ENCODE measurements around the gene FCHO1.
A peak's percentile ranks its signal among the peaks of the same experiment; 100 is the strongest.
"Not testable (repeated sequence)": the region's sequence is repeated elsewhere in the genome, so short reads cannot be mapped to it uniquely, and the experiment has no call there.

FCHO1 gene

DNA sequence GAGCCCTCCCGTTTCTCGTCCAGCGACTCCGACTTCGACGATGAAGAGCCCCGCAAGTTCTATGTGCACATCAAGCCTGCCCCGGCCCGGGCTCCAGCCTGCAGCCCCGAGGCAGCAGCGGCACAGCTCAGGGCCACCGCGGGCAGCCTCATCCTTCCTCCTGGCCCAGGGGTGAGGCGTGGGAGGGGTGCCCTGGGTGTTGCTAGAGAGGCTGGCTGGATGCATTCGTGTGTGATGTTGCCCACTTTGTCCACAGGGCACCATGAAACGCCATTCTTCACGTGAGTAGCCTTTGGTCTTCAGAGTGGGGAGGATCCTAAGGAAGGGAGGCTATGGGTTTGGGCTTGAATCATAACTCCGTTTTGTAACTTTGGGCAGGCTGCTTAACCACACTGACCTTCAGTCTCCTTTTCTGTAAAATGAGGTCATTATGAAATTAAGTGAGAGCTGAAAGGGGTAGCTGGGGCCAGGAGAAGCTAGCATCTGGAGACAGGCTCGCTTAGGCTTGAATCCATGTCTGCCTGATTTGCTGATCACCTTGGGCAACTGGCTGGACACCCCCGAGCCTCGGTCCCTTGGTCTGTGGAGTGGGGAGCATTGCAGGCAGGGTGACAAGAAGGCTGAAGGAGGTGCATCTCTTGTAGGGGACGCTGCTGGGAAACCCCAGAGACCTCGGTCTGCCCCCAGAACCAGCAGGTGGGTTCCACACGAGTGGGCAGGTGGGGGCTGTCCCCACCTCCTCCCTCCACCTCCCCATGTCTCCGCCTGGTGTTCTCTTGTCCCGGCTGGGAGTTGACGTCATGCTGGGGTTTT is 24.9 kb downstream of the FCHO1 start:
- TF ChIP-seq, protein P1, sequence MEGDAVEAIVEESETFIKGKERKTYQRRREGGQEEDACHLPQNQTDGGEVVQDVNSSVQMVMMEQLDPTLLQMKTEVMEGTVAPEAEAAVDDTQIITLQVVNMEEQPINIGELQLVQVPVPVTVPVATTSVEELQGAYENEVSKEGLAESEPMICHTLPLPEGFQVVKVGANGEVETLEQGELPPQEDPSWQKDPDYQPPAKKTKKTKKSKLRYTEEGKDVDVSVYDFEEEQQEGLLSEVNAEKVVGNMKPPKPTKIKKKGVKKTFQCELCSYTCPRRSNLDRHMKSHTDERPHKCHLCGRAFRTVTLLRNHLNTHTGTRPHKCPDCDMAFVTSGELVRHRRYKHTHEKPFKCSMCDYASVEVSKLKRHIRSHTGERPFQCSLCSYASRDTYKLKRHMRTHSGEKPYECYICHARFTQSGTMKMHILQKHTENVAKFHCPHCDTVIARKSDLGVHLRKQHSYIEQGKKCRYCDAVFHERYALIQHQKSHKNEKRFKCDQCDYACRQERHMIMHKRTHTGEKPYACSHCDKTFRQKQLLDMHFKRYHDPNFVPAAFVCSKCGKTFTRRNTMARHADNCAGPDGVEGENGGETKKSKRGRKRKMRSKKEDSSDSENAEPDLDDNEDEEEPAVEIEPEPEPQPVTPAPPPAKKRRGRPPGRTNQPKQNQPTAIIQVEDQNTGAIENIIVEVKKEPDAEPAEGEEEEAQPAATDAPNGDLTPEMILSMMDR (IDR thresholded peaks at IDR 0.05): no peak
- peaks cover 0 to 57% of the 10 kb centered on the region in 2 donors for H3K27me3 ChIP-seq
- no peak for DNase-seq
- peaks cover 0 to 17% (median 7%) of the 10 kb centered on the region in 4 donors for H3K4me1 ChIP-seq
- no peaks in the 10 kb centered on the region for H3K9me3 ChIP-seq
- intact Hi-C loops (cut with DNase I; ENCODE audit: low total_unique reads): no loop called here
- H3K27ac ChIP-seq: no peak overlapping the region
- H3K36me3 ChIP-seq: no peaks in the 10 kb centered on the region
- H3K4me3 ChIP-seq: no peak overlapping the region

DNA sequence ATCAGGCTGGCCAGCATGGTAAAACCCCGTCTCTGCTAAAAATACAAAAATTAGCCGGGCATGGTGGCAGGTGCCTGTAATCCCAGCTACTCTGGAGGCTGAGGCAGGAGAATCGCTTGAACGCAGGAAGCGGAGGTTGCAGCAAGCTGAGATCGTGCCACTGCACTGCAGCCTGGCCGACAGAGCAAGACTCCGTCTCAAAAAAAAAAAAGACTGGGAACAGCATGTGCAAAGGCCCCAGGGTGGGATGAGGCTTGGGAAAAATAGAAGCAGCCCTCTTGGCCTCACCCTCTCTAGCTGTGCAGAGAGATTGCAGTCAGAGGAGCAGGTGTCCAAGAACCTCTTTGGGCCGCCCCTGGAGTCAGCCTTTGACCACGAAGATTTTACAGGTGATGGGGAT is 26.6 kb downstream of the FCHO1 start:
- peaks cover 0 to 70% of the 10 kb centered on the region in 2 donors for H3K27me3 ChIP-seq
- H3K36me3 ChIP-seq; H3K9me3 ChIP-seq; DNase-seq; H3K27ac ChIP-seq; intact Hi-C loops (cut with DNase I; ENCODE audit: low total_unique reads); H3K4me3 ChIP-seq: not testable (repeated sequence)
- H3K4me1 ChIP-seq: peaks cover 0 to 17% (median 7%) of the 10 kb centered on the region in 4 donors

DNA sequence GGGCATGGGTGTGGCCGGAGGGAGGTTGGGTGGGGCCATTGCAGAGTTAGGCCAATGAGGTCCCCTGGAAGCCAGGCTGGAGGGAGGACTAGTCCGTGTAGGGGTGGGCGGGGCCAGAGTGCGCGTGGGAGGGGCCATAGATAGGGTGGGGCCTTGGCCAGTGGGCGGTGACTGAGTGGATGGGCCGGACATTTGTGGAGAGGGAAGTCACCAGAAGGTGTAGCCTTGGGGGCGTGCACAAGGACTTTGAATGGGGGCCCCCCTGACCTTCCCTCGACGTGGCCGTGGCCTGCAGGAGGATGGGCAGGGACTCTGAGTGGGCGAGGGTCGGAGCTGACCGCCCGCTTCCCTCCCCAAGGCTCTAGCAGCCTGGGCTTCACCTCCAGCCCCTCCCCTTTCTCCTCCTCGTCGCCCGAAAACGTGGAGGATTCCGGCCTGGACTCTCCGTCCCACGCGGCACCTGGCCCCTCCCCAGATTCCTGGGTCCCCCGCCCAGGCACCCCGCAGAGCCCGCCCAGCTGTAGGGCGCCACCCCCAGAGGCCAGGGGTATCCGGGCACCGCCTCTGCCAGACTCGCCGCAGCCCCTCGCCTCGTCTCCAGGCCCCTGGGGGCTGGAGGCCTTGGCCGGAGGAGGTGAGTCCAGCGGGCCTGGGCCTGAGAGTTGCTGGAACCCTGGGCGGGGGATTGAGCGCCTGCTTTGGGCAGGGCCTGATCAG is 27.1 kb downstream of the FCHO1 start:
- TF ChIP-seq, protein P1 (IDR thresholded peaks at IDR 0.05): no peak
- peaks cover 0 to 70% of the 10 kb centered on the region in 2 donors for H3K27me3 ChIP-seq
- DNase-seq: peak; percentile 42 to 73
- no peaks in the 10 kb centered on the region for H3K36me3 ChIP-seq
- H3K9me3 ChIP-seq: no peaks in the 10 kb centered on the region
- peak overlapping the region in 1 of 2 donors; percentile 24 for H3K4me3 ChIP-seq
- H3K4me1 ChIP-seq: peaks cover 0 to 17% (median 7%) of the 10 kb centered on the region in 4 donors
- H3K27ac ChIP-seq: no peak overlapping the region
- intact Hi-C loops (cut with DNase I; ENCODE audit: low total_unique reads): no loop called here

DNA sequence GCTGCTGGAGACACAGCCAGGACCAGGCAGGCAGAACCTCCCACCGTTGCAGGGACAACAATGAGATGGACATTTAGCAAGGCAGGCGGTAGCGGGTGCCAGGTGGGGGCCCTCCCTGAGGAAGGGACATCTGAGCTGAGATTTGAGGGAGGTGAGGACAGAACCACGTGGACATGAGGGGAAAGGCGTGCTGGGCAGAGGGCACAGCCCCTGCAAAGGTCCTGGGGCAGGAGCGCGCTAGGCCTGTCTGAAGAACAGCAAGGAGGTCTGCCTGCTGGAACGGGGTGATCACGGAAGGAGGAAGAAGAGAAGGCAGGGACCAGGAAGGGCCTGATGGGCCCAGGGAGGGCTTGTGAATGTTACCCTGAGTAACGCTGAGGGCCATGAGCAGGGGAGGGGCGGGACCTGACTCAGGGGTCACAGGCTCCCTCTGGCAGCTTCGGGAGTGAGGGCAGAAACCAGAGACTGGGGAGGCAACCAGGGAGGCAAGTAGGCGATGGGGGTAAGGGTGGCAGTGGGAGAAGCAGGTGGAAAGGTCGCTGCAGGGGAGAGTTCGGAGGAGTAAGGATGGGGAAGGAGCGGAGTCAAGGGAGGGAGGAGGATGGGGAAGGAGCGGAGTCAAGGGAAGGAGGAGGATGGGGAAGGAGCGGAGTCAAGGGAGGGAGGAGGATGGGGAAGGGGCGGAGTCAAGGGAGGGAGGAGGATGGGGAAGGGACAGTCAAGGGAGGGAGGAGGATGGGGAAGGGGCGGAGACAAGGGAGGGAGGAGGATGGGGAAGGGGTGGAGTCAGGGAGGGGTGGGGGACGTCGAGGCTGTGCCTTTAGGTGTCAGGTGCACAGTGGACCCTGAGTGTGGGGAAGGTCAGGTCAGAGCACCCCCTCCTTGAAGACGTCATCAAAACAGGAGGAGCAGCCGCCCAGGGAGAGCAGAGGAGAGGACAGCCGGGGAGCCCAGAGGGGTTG is 28.0 kb downstream of the FCHO1 start:
- H3K9me3 ChIP-seq: no peaks in the 10 kb centered on the region
- TF ChIP-seq, protein P1 (IDR thresholded peaks at IDR 0.05): no peak
- DNase-seq: peak; percentile 58 to 70
- intact Hi-C loops (cut with DNase I; ENCODE audit: low total_unique reads): no loop called here
- peaks cover 0 to 75% of the 10 kb centered on the region in 2 donors for H3K27me3 ChIP-seq
- no peak overlapping the region for H3K27ac ChIP-seq
- no peaks in the 10 kb centered on the region for H3K36me3 ChIP-seq
- peak overlapping the region in 1 of 2 donors; percentile 24 for H3K4me3 ChIP-seq
- peaks cover 0 to 17% (median 9%) of the 10 kb centered on the region in 4 donors for H3K4me1 ChIP-seq

DNA sequence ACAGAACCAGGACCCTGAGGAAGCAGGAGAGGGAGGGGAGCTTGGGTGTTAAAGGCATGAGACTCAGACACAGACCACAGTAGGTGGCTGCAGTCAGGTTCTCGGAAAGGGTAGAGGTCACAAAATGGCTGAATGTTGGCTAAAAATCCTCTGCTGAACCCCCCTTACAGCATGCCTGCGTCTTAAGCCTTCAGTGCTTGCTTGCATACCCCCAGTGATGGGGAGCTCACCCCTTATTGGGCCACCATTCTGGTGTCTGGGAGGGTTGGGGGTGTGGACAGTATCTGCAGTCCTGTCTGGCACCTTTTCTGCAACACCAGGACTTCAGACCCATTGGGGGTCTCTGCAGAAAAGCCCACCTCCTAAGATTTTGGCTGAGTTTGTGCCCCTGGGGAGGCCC is 29.5 kb downstream of the FCHO1 start:
- H3K36me3 ChIP-seq: no peaks in the 10 kb centered on the region
- H3K4me3 ChIP-seq: no peak overlapping the region
- no peak for DNase-seq
- no peaks in the 10 kb centered on the region for H3K9me3 ChIP-seq
- intact Hi-C loops (cut with DNase I; ENCODE audit: low total_unique reads): no loop called here
- no peak overlapping the region for H3K27ac ChIP-seq
- TF ChIP-seq, protein P1 (IDR thresholded peaks at IDR 0.05): no peak
- H3K27me3 ChIP-seq: peaks cover 0 to 74% of the 10 kb centered on the region in 2 donors
- peaks cover 0 to 17% (median 9%) of the 10 kb centered on the region in 4 donors for H3K4me1 ChIP-seq

DNA sequence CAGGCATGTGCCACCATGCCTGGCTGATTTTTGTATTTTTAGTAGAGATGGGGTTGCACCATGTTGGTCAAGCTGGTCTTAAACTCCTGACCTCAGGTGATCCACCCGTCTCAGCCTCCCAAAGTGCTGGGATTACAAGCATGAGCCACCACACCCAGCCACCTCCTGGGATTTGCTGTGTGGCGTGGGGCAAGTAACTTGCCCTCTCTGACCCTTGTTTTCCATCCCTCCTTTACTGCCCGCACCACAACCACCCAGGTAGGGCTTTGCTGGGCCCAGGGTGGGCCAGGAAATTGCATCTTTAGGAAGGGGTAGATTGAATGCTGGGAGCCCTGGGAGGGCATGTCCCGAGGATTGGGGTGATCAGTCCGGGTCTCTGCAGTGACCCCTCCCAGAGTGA is 32.4 kb downstream of the FCHO1 start:
- H3K27ac ChIP-seq; H3K9me3 ChIP-seq; H3K4me3 ChIP-seq; H3K36me3 ChIP-seq; DNase-seq; intact Hi-C loops (cut with DNase I; ENCODE audit: low total_unique reads): not testable (repeated sequence)
- peaks cover 0 to 60% of the 10 kb centered on the region in 2 donors for H3K27me3 ChIP-seq
- peaks cover 0 to 11% (median 3%) of the 10 kb centered on the region in 4 donors for H3K4me1 ChIP-seq
